ENCODE results near the gene STX1A. TPM values are rescaled to one million over a fixed set of nuclear protein-coding genes. Genes with fewer than 3 reads are reported as not detected.

Gene STX1A
- total RNA-seq, 4 donors from 2014 or later: 4.1 to 6.0 (median 5.0) TPM

GRCh38 chr7:73707045-73707631 is 12.3 kb downstream of the STX1A start:
- H3K27ac ChIP-seq: peak overlapping the region in 3 of 4 donors; percentile 39 to 50 (median 40)
- TF ChIP-seq POLR2A (IDR thresholded peaks at IDR 0.05) (no peak), EP300 (IDR thresholded peaks at IDR 0.05; ENCODE audit: low read depth) (no peak), POLR2AphosphoS5 (IDR thresholded peaks at IDR 0.05) (peak in 2 of 3 donors; percentile 16 to 29)
- TF ChIP-seq, protein P1, sequence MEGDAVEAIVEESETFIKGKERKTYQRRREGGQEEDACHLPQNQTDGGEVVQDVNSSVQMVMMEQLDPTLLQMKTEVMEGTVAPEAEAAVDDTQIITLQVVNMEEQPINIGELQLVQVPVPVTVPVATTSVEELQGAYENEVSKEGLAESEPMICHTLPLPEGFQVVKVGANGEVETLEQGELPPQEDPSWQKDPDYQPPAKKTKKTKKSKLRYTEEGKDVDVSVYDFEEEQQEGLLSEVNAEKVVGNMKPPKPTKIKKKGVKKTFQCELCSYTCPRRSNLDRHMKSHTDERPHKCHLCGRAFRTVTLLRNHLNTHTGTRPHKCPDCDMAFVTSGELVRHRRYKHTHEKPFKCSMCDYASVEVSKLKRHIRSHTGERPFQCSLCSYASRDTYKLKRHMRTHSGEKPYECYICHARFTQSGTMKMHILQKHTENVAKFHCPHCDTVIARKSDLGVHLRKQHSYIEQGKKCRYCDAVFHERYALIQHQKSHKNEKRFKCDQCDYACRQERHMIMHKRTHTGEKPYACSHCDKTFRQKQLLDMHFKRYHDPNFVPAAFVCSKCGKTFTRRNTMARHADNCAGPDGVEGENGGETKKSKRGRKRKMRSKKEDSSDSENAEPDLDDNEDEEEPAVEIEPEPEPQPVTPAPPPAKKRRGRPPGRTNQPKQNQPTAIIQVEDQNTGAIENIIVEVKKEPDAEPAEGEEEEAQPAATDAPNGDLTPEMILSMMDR (IDR thresholded peaks at IDR 0.05): no peak
- peak; percentile 91 for DNase-seq

DNA sequence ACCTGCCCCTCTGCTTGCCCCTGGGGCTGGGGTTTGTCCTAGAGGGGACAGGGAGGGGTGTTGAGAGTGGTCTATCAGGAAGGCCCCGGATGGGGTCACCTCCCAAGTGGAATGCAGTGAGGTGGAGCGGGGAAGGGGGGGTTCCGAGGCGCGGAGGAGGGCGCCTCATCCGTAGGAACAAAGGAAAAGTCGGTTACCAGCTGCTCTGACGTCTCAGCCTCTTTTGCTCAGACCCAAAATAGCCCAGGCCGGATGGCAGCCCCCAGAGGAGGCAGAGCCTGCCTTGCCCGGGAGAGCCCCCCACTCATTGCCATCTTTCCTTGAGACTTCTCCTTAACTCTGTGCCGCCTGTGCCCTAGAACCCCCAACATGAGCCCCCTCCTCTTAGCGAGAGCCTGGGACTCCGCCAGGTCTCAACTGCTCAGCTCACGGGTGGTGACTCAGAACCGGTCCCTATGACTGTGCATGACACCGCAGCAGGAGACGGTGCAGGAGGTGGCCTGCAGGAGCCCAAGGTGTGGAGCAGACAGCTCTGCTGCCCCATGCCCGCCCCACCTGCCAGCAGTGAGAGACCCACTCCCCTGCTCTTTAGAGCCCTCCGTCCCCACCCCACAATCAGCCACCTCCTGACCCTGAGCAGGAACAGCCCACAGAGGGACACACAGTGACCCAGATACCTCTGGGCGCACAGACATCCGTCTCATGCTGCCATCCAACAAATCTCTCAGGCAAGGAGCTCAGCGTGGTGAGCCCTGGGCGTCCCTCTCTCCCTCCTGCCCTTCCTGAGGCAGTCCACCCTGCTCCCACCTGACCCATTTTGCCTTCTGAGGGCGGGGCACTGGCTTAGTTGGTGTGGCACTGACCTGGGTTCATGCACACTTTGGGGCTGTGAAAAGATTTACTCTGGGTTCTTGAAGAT is 13.1 kb downstream of the STX1A start:
- intact Hi-C loops (cut with DNase I; ENCODE audit: low total_unique reads) (no loop called here), in situ Hi-C loops (cut with MboI; ENCODE audit: low pct_ligation_motif_present in 1 of 4, low pct_unique_long_range_greater_than_20kb in 1 of 4, low sequenced_read_pairs in 3 of 4) (no loop called here)
- no peak for DNase-seq
- no peaks in the 10 kb centered on the region for H3K9me3 ChIP-seq
- peaks cover 7 to 21% (median 17%) of the 10 kb centered on the region in 4 donors for H3K4me1 ChIP-seq
- H3K4me3 ChIP-seq: no peak overlapping the region
- no peaks in the 10 kb centered on the region for H3K36me3 ChIP-seq
- TF ChIP-seq POLR2AphosphoS5 (IDR thresholded peaks at IDR 0.05) (no peak), EP300 (IDR thresholded peaks at IDR 0.05; ENCODE audit: low read depth) (no peak), POLR2A (IDR thresholded peaks at IDR 0.05) (no peak)
- TF ChIP-seq, protein P1 (IDR thresholded peaks at IDR 0.05): no peak
- no peaks in the 10 kb centered on the region for H3K27me3 ChIP-seq
- peak overlapping the region in 3 of 4 donors; percentile 5 to 50 (median 40) for H3K27ac ChIP-seq
- 68% methylated on average over 24 of the region's 25 CpGs; no CpG with 5 or more reads in 1 of the 2 donors for WGBS, 2 donors (ENCODE audit: low coverage in 1 of 2)

More at GRCh38 chr7:73707045-73707631, 12.3 kb downstream of the STX1A start:
- intact Hi-C loops (cut with DNase I; ENCODE audit: low total_unique reads) (no loop called here), in situ Hi-C loops (cut with MboI; ENCODE audit: low pct_ligation_motif_present in 1 of 4, low pct_unique_long_range_greater_than_20kb in 1 of 4, low sequenced_read_pairs in 3 of 4) (no loop called here)
- no peaks in the 10 kb centered on the region for H3K9me3 ChIP-seq
- no peaks in the 10 kb centered on the region for H3K27me3 ChIP-seq
- H3K4me1 ChIP-seq: peaks cover 7 to 21% (median 17%) of the 10 kb centered on the region in 4 donors
- 47% methylated on average over 8 of the region's 15 CpGs; no CpG with 5 or more reads in 1 of the 2 donors for WGBS, 2 donors (ENCODE audit: low coverage in 1 of 2)
- H3K36me3 ChIP-seq: no peaks in the 10 kb centered on the region
- no peak overlapping the region for H3K4me3 ChIP-seq

DNA sequence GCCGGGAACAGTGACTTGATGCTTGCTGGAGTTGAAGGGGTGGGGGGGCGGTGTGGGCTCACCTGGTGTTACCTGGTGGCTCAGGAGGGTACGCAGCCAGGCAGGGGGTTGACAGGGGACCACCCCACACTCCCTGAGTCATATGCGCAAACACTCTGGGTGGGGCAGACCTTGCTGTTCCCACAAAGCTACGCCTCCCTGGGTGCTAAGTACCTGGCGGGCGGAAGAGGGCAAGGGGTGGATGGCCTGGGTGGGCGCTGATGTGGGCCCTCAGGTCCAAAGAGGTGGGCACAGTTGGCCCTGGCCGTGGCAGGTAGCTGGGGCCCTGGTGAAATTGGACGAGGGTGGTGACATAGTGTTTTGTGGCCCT is 13.9 kb downstream of the STX1A start:
- intact Hi-C loops (cut with DNase I; ENCODE audit: low total_unique reads) (no loop called here), in situ Hi-C loops (cut with MboI; ENCODE audit: low pct_ligation_motif_present in 1 of 4, low pct_unique_long_range_greater_than_20kb in 1 of 4, low sequenced_read_pairs in 3 of 4) (no loop called here)
- TF ChIP-seq POLR2AphosphoS5 (IDR thresholded peaks at IDR 0.05) (no peak), POLR2A (IDR thresholded peaks at IDR 0.05) (no peak), EP300 (IDR thresholded peaks at IDR 0.05; ENCODE audit: low read depth) (no peak)
- TF ChIP-seq, protein P1 (IDR thresholded peaks at IDR 0.05): no peak
- DNase-seq: no peak
- H3K4me3 ChIP-seq: no peak overlapping the region
- H3K27ac ChIP-seq: peak overlapping the region in 1 of 4 donors; percentile 1
- no peaks in the 10 kb centered on the region for H3K27me3 ChIP-seq
- H3K9me3 ChIP-seq: no peaks in the 10 kb centered on the region
- 83% methylated on average over 10 of the region's 10 CpGs; no CpG with 5 or more reads in 1 of the 2 donors for WGBS, 2 donors (ENCODE audit: low coverage in 1 of 2)
- H3K4me1 ChIP-seq: peaks cover 7 to 21% (median 17%) of the 10 kb centered on the region in 4 donors
- no peaks in the 10 kb centered on the region for H3K36me3 ChIP-seq
